Heart left ventricle (tissue), 16 donors: ENCODE results near the gene PRIMPOL. TPM values are rescaled to one million over a fixed set of nuclear protein-coding genes. Genes with fewer than 3 reads are reported as not detected.
A peak's percentile ranks its signal among the peaks of the same experiment; 100 is the strongest.
"Not testable (repeated sequence)": the region's sequence is repeated elsewhere in the genome, so short reads cannot be mapped to it uniquely, and the experiment has no call there.

Experiments used
- ATAC-seq, 4 donors: fragments of 200-7000 bp; cut with Tn5 transposase; one replicate each; pipeline ENCODE4 v1.9.1; 2020 to 2022; ENCODE audit warnings: moderate library complexity in 4 of 4, mild to moderate bottlenecking in 3 of 4, moderate number of reproducible peaks in 1 of 4
- DNase-seq, 5 donors: peaks; one replicate each; pipeline ENCODE4 v3.0.0-alpha.2; 2020
- H3K27ac ChIP-seq, 12 donors: fragments of 200-600 bp; sonication (generic) in 4 of 12; one replicate each; pipeline versions ENCODE4 v1.5.0 to v1.8.0; 2016 to 2022; ENCODE audit warnings: mild to moderate bottlenecking in 2 of 12
- H3K27me3 ChIP-seq, 9 donors: fragments of 200-600 bp; sonication (generic) in 2 of 9; one replicate each; pipeline versions ENCODE4 v1.5.1 to v1.8.0; 2016 to 2022; ENCODE audit warnings: mild to moderate bottlenecking in 3 of 9
- H3K36me3 ChIP-seq, 9 donors: fragments of 200-600 bp; sonication (generic) in 2 of 9; one replicate each; pipeline versions ENCODE4 v1.5.0 to v1.8.0; 2018 to 2022; ENCODE audit warnings: mild to moderate bottlenecking in 2 of 9
- H3K4me1 ChIP-seq, 12 donors: fragments of 200-600 bp; sonication (generic) in 4 of 12; one replicate each; pipeline versions ENCODE4 v1.5.0 to v1.8.0; 2016 to 2022; ENCODE audit warnings: mild to moderate bottlenecking in 3 of 12
- H3K4me3 ChIP-seq, 12 donors: fragments of 200-600 bp; sonication (generic) in 4 of 12; one replicate each; pipeline versions ENCODE4 v1.5.0 to v1.8.0; 2017 to 2022; ENCODE audit warnings: mild to moderate bottlenecking in 9 of 12, moderate library complexity in 4 of 12
- H3K9me3 ChIP-seq, 12 donors: fragments of 200-600 bp; sonication (generic) in 4 of 12; one replicate each; pipeline versions ENCODE4 v1.5.0 to v1.8.0; 2016 to 2022; ENCODE audit warnings: mild to moderate bottlenecking in 1 of 12
- POLR2A ChIP-seq, 2 donors: fragments of 450-650 bp; IDR thresholded peaks; one replicate each; pipeline ENCODE4 v1.6.1; 2017; ENCODE audit warnings: antibody characterized with exemption in 2 of 2, mild to moderate bottlenecking in 2 of 2, moderate library complexity in 2 of 2
- WGBS, 4 donors: extraction: QIAGEN DNeasy Blood & Tissue Kit in 2 of 4; methylation state at CpG; one replicate each; pipeline versions ENCODE4 v1.1.5 to v1.1.7; 2013 to 2018; 5-methylcytosine and 5-hydroxymethylcytosine counted together
- intact Hi-C, 10 donors: fragments of 100-400 bp; cut with DNase I; formaldehyde crosslinking; loops; one replicate each; pipeline versions ENCODE4 v1.11.1 to v1.14.2; 2022
- polyA plus RNA-seq, 2 donors: library from polyadenylated mRNA; stranded (reverse); fragments of 200-250 nt; gene quantifications; one replicate each; pipeline ENCODE4 v1.2.3, GENCODE V29; 2013
- total RNA-seq, 9 donors: library from RNA; depleted of rRNA in 2 of 9; stranded (reverse); fragments of >200 nt in 2 of 9; fragmentation: NEBNext Ultra II Directional in 3 of 9; extraction: Animal tissue kit (Norgen Biotek cat#: 25700) in 3 of 9; gene quantifications; one replicate each; pipeline versions ENCODE4 v1.1.0 to v1.2.4, GENCODE V29; 2016 to 2023
- TF ChIP-seq, protein P1 (sequence below), 12 donors: fragments of 200-600 bp; sonication (generic) in 4 of 12; IDR thresholded peaks; one replicate each; pipeline versions ENCODE4 v1.5.0 to v1.8.0; 2018 to 2022; ENCODE audit warnings: antibody characterized with exemption in 12 of 12, mild to moderate bottlenecking in 5 of 12
- donor health status: ischemic (EF 13 %, LVEDD 7.1; RV severe dilation, severe dysfunction).
- donor health status: healthy with polysubstance abuse.
- donor health status: DM: no; HTN: yes; CAD: no.
- donor health status: DM: no; HTN: no; CAD: no.
- donor health status: ischemic (EF 25% LVEDD 6.9; RV normal size, moderate dysfunction).
- donor health status: ischemic (EF 25% LVEDD 5.7; RV mildly dilated, moderate dysfunction).
- donor health status: healthy.
- donor health status: DM: yes; HTN: yes; CAD: no.
- donor health status: ischemic (EF 35%, LVEDD 5.7; RV mildly dilated, moderate dysfunction).
- donor health status: nonischemic (EF 11% LVEDD 7.7; RV severe dilation, severe dysfunction).
- donor health status: DM: yes; HTN: yes; CAD: no.
- donor health status: PGD.
- donor health status: ischemic (EF 29% LVEDD 5.4; RV normal size, mild dysfunction).
- donor health status: nonischemic (EF 23%, LVEDD 6.1; RV moderate dilation, normal function).

Gene PRIMPOL
- total and polyA plus RNA-seq, 11 donors = 5.2 to 24.8 (median 10.6) TPM

GRCh38 chr4:184653650-184654049 lies 4.1 kb downstream of the PRIMPOL start:
- Histone ChIP-seq H3K4me3 (no peak overlapping the region), H3K9me3 (no peaks in the 10 kb centered on the region), H3K4me1 (peaks cover 0 to 28% (median 9%) of the 10 kb centered on the region in 12 donors), H3K36me3 (peaks cover 0 to 28% (median 4%) of the 10 kb centered on the region in 9 donors), H3K27ac (no peak overlapping the region), H3K27me3 (no peaks in the 10 kb centered on the region)
- ATAC-seq (no peak), DNase-seq (no peak)
- 15 to 32% (median 27%) methylated on average over 2 of the region's 2 CpGs for WGBS, 4 donors
- TF ChIP-seq, protein P1, sequence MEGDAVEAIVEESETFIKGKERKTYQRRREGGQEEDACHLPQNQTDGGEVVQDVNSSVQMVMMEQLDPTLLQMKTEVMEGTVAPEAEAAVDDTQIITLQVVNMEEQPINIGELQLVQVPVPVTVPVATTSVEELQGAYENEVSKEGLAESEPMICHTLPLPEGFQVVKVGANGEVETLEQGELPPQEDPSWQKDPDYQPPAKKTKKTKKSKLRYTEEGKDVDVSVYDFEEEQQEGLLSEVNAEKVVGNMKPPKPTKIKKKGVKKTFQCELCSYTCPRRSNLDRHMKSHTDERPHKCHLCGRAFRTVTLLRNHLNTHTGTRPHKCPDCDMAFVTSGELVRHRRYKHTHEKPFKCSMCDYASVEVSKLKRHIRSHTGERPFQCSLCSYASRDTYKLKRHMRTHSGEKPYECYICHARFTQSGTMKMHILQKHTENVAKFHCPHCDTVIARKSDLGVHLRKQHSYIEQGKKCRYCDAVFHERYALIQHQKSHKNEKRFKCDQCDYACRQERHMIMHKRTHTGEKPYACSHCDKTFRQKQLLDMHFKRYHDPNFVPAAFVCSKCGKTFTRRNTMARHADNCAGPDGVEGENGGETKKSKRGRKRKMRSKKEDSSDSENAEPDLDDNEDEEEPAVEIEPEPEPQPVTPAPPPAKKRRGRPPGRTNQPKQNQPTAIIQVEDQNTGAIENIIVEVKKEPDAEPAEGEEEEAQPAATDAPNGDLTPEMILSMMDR (IDR thresholded peaks at IDR 0.05) = no peak
- no peak for TF ChIP-seq POLR2A (IDR thresholded peaks at IDR 0.05)
- intact Hi-C loops = loop anchor here in 1 of 10 donors (10.0 kb wide), 1 partner anchor 171 kb away; the partner anchor contains the start of gene ACSL1

DNA sequence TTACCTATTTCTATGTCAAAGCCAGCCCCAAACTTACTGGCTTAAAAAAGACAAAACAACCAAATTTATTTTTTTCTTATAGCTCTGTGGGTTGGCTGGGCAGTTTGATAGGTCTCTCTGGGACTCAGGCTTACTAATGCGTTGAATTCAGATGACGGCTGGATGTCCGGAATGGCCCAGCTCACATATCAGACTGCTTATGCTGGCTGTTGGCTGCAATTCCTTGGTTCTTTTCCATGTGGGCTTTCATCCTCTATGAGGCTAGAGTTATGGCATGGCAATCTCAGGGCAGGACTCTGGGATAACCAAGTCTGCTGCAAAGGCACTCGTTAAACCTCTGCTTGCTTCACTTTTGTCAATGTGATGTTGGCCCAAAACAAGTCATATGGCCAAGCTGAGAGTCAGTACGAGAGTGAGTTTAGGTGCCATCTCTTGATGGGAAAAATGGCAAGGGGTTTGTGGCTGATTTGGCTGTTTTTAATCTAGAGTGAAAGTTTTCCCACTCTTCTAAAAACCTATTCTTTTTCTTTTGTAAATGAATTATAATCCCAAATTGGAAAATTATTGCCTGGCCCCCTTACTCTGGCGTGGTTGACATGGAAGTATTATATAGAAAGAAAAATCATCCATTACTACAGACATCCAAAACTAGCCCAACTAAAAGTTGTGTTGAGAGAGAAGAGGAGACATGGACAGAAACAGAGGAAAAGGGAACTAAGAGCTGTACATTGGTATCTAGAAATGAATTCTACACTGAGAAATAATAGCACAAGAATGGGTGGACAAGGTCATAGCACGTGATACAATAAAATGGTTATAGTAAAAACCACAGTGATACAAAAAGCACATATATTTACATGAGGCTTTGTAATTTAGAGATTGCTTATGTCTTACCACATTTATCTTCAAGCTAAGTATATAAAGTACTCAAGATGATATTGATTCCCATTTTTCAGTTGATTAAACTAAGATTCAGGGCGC lies 6.6 kb downstream of the PRIMPOL start:
- Histone ChIP-seq H3K4me3 (no peak overlapping the region), H3K27ac (peak overlapping the region in 11 of 12 donors; percentile 11 to 73 (median 56)), H3K9me3 (no peaks in the 10 kb centered on the region), H3K27me3 (no peaks in the 10 kb centered on the region), H3K36me3 (peaks cover 0 to 50% (median 19%) of the 10 kb centered on the region in 9 donors), H3K4me1 (peaks cover 0 to 19% (median 0%) of the 10 kb centered on the region in 12 donors)
- no peak for TF ChIP-seq POLR2A (IDR thresholded peaks at IDR 0.05)
- TF ChIP-seq, protein P1 (IDR thresholded peaks at IDR 0.05) = no peak
- ATAC-seq (peak; percentile 86 to 97 (median 94)), DNase-seq (peak in 4 of 5 donors; percentile 51 to 60 (median 55))
- intact Hi-C loops = loop anchor here in 2 of 10 donors (5.0 to 10.0 kb wide), 2 partner anchors 76 to 169 kb away; partner anchors contain the start of genes ACSL1 (in 1 of the 2) and CENPU (in 1 of the 2)
- 73 to 81% (median 78%) methylated on average over 8 of the region's 8 CpGs for WGBS, 4 donors

DNA sequence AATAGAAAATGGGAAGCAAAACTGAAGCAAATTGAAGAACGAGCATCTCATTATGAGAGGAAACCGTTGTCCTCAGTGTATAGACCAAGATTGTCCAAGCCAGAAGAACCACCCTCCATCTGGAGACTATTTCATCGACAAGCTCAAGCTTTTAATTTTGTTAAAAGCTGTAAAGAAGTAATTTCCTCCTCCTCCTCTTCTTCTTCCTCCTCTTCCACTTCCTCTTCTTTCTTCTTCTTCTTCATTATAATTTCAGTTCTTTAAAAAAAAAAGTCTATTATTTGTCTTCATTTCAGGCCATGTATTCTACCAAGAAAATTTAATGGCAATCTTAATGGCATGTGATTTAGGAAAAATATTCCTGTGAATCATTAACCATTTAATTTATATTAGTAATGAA lies 7.6 kb downstream of the PRIMPOL start:
- Histone ChIP-seq H3K4me3 (no peak overlapping the region), H3K36me3 (peaks cover 0 to 55% (median 19%) of the 10 kb centered on the region in 9 donors), H3K9me3 (no peaks in the 10 kb centered on the region), H3K27me3 (no peaks in the 10 kb centered on the region), H3K4me1 (peaks cover 0 to 25% (median 3%) of the 10 kb centered on the region in 12 donors), H3K27ac (peak overlapping the region in 1 of 12 donors; percentile 16)
- ATAC-seq (no peak), DNase-seq (no peak)
- intact Hi-C loops = loop anchor here in 2 of 10 donors (5.0 to 10.0 kb wide), 2 partner anchors 75 to 168 kb away; partner anchors contain the start of genes ACSL1 (in 1 of the 2) and CENPU (in 1 of the 2)
- TF ChIP-seq POLR2A (IDR thresholded peaks at IDR 0.05) = no peak
- TF ChIP-seq, protein P1 (IDR thresholded peaks at IDR 0.05) = no peak
- WGBS, 4 donors = 86 to 91% (median 89%) methylated on average over 3 of the region's 3 CpGs

- not testable (repeated sequence) for DNase-seq, H3K9me3 ChIP-seq, H3K4me3 ChIP-seq, H3K27me3 ChIP-seq, ATAC-seq, H3K27ac ChIP-seq
- intact Hi-C loops = loop anchor here in 2 of 10 donors (5.0 to 10.0 kb wide), 2 partner anchors 74 to 167 kb away; partner anchors contain the start of genes ACSL1 (in 1 of the 2) and CENPU (in 1 of the 2)
- WGBS, 4 donors = 97 to 99% (median 98%) methylated on average over 9 of the region's 9 CpGs
- Histone ChIP-seq H3K36me3 (peaks cover 0 to 55% (median 19%) of the 10 kb centered on the region in 9 donors), H3K4me1 (peaks cover 0 to 31% (median 7%) of the 10 kb centered on the region in 12 donors)
Measured at GRCh38 chr4:184657820-184658219, 8.3 kb downstream of the PRIMPOL start.
